HuH-7.5 (cell line): ENCODE data around the gene CCN6.
"Not testable (repeated sequence)": the region's sequence is repeated elsewhere in the genome, so short reads cannot be mapped to it uniquely, and the experiment has no call there.

Experiments
- DNase-seq: peaks from one replicate; pipeline ENCODE4 v3.0.0; 2011; ENCODE audit warnings: low spot score

CCN6 gene

DNA sequence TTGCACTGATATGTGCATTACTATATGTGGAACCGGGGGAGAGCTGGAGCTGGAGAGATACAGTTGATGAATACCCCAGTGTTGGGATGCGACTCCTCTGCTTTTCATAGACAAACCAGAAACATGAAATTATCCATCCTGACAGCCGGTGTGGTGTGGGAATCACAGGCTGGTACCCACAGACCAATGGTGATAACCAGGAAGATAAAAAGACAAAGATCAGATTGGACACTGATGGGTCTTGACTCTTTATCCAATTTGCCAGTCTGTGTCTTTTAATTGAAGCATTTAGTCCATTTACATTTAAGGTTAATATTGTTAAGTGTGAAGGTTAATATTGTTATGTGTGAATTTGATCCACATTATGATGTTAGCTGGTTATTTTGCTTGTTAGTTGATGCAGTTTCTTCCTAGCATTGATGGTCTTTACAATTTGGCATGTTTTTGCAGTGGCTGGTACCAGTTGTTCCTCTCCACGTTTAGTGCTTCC lies 2.6 kb upstream of the CCN6 start:
- not testable (repeated sequence) for DNase-seq

DNA sequence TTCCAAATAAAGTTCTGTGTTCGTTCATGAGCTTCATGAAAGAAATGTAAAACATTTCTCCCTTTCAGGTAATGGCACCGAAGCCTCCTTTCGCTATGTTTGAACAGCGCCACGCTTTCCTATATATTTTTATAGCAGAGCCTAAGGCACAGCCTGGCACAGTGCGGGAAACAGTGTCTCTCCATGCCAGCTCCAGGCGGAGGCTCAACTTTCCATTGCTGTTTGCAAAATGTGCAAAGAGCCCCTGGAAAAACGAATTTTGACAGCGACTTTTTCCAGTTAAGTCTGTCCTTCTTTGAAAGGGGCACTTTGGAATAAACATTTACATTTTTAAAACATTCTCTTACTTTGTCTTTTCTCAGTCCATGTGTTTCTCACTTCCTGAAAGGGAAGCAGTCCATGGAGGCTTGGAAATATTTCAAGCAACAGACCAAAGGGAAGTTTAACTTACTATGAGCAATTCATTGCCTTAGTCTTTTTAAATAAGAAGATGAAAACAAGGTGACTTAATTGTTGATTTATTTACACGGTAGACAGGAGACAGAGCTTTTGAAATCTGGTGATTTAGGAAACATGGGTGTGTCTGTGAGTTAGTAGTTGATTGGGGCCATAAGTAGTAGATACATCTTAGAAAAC lies 769 bp downstream of the CCN6 start:
- DNase-seq: no peak

DNA sequence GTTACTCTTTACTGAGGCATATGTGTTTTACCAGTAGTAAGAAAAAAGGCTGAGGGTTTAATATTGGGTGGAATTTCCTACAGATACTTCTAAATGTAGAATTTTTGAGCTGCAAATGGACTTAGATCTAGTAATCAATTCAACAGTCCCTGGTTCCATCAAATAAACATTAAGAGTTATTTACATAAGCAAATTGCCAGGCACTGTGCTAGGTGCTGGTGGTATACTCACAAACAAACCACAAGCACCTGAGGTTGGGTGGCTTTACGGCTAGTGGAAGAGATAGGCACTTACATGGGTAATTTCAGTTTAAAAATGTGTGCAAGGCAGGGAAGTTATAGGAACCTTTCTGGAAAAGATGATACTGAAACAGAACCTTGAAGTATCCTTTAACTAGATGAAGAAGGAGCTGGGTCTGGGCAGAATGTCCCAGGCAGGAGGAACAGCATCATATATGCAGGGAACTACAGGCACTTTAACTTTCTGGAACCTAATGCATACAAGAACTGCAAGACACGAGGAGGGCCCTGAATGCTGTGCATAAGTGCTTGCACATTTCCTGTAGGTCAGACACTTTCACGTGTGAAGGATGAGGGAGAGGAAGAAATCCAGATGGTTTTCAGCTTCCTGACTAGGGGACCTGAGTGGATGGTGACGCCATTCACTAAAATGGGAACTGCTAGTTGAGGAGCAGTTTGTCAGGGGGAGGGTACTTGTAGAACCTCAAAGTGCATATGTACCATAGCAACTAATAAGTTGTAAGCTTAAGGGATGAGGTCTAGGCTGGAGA lies 4.5 kb downstream of the CCN6 start:
- no peak for DNase-seq

DNA sequence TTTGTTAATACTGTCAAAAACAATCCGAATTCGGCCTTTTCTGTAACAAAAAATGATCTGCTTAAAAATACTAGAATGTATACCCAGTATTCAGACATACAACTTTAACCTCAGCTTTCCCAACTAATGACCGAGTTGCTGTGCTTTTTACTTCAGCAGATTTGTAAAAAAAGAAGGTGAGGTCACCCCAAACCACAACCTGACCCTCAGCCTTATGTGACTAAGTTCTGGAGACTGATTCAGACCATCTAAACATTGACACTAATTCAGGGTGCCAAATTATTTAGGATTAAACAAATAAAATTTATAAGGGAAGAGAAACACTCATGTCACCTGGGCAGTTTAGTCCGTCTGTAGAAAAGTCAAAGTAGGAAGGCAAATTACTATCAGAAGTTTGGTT lies 7.7 kb downstream of the CCN6 start:
- DNase-seq: no peak

DNA sequence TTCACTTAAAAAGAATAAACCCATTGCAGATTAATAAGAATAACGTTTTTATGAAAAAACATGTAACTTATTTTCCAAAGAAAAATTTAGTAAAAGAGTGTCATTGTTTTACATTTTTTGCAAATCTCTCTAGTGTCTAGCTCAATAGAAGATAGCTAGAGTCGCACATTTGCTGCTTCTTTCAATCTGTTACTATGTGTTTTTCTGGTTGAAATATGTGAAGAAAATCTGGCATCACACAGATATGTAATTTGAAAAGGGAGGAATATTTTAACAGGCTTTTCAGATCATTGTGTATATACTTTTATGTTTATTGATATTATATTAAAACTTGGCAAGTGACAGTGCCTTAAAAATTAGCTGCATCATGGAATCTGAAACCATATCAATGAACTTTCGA lies 9.1 kb downstream of the CCN6 start:
- DNase-seq: no peak

DNA sequence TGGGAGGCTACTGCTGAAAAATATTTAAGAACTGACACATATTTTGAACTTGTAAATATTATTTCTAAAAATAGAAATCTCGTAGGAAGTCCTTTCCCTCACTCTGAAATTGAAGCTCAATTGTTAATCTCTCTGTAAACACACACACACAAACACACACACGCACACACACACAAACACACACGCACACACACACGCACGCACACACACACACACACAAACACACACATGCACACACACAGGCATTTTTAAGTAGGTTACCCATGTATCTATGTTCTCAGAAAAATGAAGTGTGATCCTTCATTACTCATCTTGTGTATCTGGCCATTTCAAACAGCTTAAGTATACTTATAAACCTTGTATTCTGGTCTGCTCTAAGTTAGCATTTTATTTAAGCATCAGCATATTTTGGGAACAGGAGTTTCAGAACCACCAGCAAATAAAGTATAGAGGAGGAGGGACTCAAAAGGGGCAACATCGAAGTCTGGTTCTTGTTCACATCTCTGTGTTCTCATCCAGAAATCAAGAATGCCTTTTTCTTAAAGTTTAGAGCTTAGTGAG lies 11.6 kb downstream of the CCN6 start:
- DNase-seq: no peak

DNA sequence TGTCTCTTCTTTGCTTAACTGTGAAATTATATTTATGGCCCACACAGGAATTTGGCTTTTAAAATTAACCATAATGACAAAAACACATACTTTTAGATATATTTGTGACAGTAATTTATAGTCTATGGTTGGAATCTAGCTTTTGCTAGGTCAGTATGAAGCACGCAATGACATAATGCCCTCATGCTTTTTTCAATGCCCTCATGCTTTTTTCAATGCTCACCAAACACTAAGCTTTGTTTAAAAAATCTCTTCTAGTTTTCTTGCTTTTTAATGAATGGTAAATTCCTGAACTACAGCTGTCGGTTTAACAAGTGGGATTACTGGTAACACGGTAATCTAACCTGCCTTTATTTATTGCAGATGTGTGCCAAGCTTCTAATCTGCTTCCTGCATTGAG lies 12.7 kb downstream of the CCN6 start:
- DNase-seq: no peak

DNA sequence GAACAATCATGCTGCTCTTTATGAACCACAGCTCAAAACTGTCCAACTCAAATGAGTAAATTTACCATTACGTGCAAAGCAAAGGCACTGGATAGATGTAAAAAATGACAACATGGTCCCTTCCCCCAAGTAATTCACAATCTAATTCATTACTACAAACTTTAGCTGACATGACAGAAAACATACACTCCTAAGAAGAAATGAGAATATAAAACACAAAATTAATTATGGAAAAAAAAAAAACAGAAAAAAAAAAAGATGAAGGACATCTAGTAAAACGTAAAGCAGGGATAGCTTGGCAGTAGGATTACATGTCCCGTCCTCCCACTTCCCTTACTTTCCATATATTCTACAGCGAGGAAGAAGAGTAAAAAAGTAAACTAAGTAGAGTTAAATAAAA lies 27.7 kb downstream of the CCN6 start:
- no peak for DNase-seq

DNA sequence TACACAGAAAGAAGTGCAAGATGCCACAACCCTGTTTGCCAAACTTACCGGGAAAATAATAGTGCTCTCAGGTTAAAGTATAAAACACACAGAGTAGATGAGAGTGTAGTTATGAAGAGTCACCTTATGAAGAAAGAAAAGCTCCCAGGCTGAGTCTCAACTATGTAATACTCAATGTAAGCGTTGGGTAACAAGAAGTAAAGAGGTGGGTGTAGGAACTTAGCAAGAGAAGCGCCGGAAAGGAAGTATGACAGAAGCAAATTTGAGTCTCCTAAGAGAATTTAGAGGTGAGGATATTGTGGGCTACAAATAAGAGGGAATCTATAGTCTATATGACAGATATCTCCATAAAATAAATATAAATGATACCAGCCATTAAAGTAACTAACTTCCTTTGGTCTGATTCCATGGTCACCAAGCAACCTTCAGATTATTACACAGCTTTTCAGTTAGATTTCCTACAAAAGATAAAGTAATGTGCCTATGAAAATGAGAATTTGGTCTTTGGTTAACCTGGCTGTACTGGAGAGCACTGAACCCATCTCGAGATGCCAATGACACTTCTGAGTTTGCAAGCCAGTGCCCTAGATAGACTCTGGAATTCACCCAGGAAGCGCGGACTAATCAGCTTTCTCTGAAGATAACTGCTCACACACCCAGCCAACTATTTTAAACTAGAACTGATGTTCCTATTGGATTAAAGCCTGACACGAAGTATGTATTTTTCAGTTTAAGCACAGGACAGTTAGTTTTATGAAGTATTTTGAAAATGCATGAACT lies 31.6 kb downstream of the CCN6 start:
- no peak for DNase-seq

DNA sequence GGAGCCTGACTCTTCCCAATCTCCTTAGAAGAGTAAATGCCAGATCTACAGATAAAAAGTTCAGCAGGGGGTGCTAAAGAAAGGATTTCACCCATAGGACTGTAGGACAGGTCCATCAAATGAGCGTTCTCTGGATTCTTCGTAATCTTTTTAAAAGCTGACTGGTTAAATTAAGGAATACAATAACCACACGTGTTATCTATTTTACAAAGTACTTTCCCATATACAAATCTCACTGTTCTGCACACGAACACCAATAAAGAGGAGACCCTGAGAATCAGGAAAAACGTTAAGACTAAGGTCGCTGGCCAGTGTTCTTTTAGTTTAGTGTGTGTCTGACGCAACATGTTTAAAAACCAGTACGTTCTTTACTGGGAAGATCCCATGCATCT lies 32.8 kb downstream of the CCN6 start:
- DNase-seq: peak; percentile 23

DNA sequence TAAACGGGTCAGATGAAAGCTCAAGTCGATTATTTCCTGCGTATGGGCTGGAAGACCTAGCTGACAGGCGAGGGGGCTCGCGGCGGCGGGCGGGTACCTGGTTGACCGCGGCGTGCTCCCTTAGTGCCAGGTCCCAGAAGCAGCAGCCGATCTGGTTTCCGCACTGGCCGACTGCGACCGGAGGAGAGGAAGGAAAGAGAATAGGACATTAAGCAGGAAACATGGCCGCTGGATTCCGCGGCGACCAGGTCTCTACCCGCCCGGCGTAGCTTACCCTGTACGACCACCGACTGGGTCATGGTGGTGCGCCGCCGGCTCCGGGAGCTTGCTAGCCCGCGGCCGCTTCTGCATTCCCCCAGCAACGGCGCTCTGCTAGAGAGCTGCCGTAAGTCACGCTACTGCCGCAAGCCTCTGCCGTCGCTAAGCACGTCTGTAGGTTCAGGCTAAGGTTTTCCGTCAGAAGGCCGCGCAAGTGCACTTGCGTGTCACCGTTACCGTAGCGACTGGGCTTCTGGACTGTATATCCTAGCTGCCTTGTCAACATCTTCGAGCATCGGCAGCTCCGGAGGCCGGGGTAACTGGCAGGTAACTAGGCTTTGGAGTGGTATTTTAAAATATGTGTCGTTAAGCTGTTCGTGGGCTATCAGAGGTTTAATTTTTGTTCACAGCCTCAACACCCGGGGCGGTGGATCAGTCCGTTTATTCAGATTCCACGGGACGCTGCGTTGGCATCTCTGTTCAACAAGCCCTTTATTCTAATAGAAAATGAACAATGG lies 33.4 kb downstream of the CCN6 start, which contains the start of the genes FAM229B and TUBE1:
Gene FAM229B, plus strand, starts transcription at position 456 of the 776 bp plus-strand sequence. CDS start 11,693 bp downstream, outside the sequence.
Gene TUBE1, minus strand, starts transcription at position 347 of the 776 bp plus-strand sequence. Its CDS starts 48 bp downstream, at position 299.
- DNase-seq: peak; percentile 42

DNA sequence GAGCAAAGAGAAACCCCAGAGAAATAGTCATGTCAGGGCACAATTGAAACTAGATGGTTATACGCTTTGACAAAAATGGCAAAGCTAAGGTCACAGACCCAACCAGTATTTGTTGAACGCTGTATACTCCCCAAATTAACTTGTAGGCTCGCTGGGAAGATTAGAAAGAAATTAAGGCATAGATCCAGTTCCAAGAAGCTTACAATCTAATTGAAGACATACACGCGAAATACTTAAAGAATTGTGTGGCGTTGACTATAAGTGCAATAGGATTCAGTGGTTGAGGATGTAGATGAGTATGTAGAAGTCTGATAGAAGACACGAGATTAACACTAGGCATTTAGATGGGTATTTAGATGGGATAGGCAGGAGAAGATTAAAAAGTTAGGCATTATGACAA lies 34.0 kb downstream of the CCN6 start:
- no peak for DNase-seq

DNA sequence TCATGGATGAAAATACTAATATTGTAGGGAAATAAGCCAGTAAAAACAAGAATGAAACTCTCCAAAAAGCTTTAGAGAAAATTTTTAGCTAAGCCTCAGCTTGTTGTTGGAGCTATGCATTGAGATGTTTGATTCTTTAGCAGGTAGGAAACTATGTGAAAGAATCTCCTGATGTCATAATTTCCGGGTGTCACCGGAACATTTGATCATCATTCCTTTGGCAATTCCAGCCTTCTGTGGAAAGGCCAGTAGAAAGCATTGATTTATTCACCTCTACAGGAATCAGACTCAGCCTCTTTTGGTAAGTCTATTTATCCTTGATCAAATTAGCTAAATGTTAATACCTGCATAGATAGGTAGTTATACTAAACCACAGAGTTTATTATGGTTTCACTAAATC lies 43.0 kb downstream of the CCN6 start:
- DNase-seq: no peak

DNA sequence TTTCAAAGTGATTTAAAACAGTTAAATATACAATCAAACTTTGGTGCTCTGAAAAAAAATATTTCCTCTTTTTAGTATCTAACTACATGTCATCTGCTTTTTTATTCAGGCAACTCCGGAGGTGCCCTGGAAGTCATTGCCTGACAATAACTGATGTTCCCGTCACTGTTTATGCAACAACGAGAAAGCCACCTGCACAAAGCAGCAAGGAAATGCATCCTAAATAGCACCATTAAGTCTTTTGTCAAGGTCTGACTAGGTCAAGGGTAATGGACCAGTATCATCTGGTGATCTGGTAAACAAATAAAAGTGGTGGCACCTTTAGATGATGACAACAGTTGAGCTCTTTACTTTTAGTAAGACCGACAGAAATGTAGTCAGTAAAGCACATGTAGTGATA lies 46.7 kb downstream of the CCN6 start:
- no peak for DNase-seq

DNA sequence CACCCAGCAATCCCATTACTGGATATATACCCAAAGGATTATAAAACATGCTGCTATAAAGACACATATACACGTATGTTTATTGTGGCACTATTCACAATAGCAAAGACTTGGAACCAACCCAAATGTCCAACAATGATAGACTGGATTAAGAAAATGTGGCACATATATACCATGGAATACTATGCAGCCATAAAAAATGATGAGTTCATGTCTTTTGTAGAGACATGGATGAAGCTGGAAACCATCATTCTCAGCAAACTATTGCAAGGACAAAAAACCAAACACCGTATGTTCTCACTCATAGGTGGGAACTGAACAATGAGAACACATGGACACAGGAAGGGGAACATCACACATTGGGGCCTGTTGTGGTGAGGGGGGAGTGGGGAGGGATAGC lies 52.1 kb downstream of the CCN6 start:
- DNase-seq: not testable (repeated sequence)

DNA sequence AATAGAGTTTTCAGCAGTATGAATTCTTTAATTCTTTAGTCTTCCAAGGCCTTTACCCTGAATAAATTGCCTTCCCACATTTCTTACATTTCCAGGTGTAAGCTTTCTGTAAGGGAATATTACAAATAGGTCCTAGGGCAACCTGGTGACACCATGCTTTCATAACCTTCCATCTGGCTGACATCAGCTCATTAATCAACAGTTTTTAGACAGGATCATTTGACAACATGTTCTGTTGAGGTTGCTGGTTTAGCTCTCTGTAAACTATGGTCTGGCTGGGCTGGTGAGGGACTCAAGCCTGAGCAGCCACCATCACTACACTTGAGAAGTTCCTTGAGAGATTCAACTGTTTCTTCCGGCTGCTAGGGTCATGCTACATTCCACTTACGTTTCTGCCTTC lies 52.7 kb downstream of the CCN6 start:
- DNase-seq: no peak

DNA sequence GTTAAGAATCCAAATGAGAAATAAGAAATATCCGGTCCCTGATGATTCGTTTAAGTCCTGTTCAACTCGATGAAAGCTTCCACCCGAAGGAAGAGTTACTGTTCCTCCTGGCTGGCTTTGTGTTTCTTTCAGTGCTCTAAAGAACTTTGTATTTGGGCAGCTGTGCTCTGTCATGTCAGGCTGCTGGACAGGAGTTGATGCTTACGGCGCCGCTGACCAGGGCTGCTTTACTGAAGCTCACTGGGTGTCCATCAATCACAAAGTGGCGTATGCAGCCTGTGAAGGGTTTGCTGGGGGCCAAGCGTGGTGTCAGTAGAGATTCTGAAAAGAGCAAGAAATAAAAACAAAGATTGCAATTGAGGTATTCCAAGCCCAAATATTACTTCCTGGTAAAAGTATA lies 55.4 kb downstream of the CCN6 start:
- DNase-seq: no peak

DNA sequence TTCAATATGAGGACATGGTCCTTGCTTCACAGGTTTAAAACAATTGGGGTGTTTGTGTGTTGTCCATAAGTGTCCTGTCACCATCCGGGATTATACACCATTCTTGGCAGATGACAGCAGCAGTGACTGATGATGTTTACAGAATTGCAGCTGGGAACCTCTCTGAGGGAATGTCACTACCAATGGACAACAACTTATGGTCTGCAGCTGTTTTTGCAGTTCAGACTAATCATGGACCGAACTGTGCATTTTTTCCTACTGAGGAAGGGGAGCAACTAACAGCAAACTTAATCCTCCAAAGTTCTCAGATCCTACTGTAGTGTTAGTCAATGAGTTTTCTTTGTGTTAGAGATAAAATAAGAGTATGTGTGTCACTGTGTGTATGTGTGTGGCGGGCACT lies 59.5 kb downstream of the CCN6 start:
- no peak for DNase-seq

DNA sequence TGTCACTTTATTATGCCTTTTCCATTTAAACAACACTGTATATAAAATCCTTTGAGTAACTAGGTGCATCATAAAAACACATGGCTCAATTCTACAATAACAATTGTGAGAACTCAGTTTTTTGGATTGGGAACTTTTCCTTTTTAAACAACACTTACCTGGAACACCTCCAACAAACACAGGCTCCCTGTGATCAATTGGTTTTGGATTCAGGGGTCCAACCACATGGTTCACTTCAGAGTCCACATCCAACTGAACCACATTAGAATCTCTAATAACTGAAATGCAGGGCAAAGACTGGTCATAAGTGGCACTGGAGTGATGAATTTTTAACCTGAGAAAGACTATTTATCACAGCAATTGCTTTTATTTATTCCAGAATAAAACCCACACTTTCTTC lies 60.0 kb downstream of the CCN6 start:
- no peak for DNase-seq

DNA sequence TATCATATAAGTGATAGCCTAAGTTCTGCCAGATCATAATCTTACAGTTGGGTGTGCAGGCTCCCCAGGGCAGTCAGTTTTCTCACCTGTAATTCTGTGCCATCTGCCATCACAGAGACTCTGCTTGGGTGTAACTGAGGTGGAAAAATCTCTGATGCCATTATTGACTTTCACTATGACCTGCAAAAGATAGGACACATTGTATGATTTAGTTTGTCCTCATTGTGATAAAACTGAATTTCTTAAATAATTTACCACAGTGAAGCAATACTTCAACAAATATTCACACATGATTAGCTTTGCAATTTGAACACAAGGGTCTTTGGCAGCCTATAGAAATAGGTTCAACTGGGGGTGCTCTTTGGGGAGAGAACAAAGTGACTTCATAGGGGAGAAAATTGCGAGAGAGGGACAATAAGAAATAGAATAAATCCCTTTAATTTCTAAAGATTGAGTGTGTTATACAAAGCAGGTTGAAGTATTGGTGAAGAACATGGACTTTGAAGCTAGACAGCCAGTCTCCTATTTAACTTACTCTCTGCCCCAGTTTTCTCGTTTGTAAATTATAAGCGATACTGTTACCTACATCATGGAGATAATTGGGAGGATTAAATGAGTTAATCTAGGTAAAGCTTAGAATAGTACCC lies 60.8 kb downstream of the CCN6 start:
- DNase-seq: no peak

DNA sequence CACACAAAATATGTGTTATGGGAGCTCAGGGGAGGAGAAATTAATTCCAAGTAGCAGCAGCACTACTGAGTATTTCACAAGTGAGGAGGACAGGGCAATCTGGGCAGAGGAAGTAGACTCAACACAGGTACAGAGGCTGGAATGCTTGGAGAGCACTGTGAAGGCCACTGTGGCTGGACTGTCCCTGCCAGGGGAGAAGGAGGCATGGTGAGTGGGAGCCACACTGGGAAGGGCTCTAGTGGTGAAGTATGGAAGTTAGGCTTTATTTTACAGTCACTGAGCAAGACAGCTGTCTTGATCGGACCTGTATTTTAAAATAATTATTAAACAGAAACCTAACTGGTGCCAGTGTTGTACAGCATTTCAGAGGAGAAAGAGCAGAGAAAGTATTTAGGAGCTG lies 62.3 kb downstream of the CCN6 start:
- DNase-seq: no peak
